K562 (cell line): ENCODE measurements around the gene CHMP2A. TPM values are rescaled to one million over a fixed set of nuclear protein-coding genes. Genes with fewer than 3 reads are reported as not detected.

ENCODE experiments used
- BCL6 ChIP-seq: fragments of 250-450 bp; sonication (Bioruptor Pico); IDR thresholded peaks from 2 replicates; pipeline ENCODE4 v1.4.0; 2020
- BHLHE40 ChIP-seq: IDR thresholded peaks from 2 replicates; pipeline ENCODE4 v1.6.1; 2011; ENCODE audit warnings: low read length, improper control_type of control experiment
- GTF2A2 ChIP-seq: IDR thresholded peaks from 2 replicates; pipeline ENCODE4 v1.6.1; 2016; ENCODE audit warnings: mild to moderate bottlenecking, missing genetic modification characterization, missing compliant biosample characterization
- HDGF ChIP-seq: fragments of 450-650 bp; IDR thresholded peaks from 2 replicates; pipeline ENCODE4 v1.6.1; 2016
- HOMEZ ChIP-seq: fragments of 250-450 bp; sonication (Bioruptor Pico); IDR thresholded peaks from 2 replicates; pipeline ENCODE4 v1.4.0; 2020; ENCODE audit warnings: mild to moderate bottlenecking, moderate library complexity
- MEIS2 ChIP-seq: fragments of 450-650 bp; IDR thresholded peaks from 2 replicates; pipeline ENCODE4 v1.6.1; 2014; ENCODE audit warnings: mild to moderate bottlenecking; ENCODE audit not compliant: partially characterized antibody
- MTA1 ChIP-seq: fragments of 450-650 bp; IDR thresholded peaks from 2 replicates; pipeline ENCODE4 v1.6.1; 2017; ENCODE audit warnings: borderline replicate concordance
- NEUROD1 ChIP-seq: fragments of 150-350 bp; IDR thresholded peaks from 2 replicates; pipeline ENCODE4 v1.6.1; 2014; ENCODE audit warnings: borderline replicate concordance, low read length, low read depth; ENCODE audit not compliant: partially characterized antibody
- RNF2 ChIP-seq: sonication (generic); IDR thresholded peaks from 2 replicates; pipeline ENCODE4 v1.6.1; 2016
- SPI1 ChIP-seq: IDR thresholded peaks from 2 replicates; pipeline ENCODE4 v1.6.1; 2011; ENCODE audit warnings: low read depth, low read length, control low read depth, borderline replicate concordance
- XRCC3 ChIP-seq: fragments of 450-650 bp; IDR thresholded peaks from 2 replicates; pipeline ENCODE4 v1.6.1; 2017; ENCODE audit warnings: mild to moderate bottlenecking, moderate library complexity
- ZBTB5 ChIP-seq: fragments of 450-650 bp; IDR thresholded peaks from 2 replicates; pipeline ENCODE4 v1.6.1; 2017; ENCODE audit warnings: antibody characterized with exemption
- ZNF263 ChIP-seq: sonication (generic); formaldehyde crosslinking; IDR thresholded peaks from 2 replicates; pipeline ENCODE4 v1.8.0; 2022; ENCODE audit warnings: mild to moderate bottlenecking, missing genetic modification reagents, borderline replicate concordance
- ZNF668 ChIP-seq: fragments of 250-450 bp; sonication (Bioruptor Pico); IDR thresholded peaks from 2 replicates; pipeline ENCODE4 v1.8.0; 2022; ENCODE audit warnings: mild to moderate bottlenecking, inconsistent platforms
- ZSCAN29 ChIP-seq: fragments of 450-650 bp; IDR thresholded peaks from 2 replicates; pipeline ENCODE4 v1.6.1; 2017
- polyA plus RNA-seq, 8 experiments: library from polyadenylated mRNA; depleted of rRNA in 4 of 8; stranded (reverse) in 5 of 8; unstranded in 3 of 8; fragments of >200 nt; fragmentation: Nextera tagmentation in 2 of 8; fragmentation: Illumina TruSeq in 1 of 8; extraction: Ambion mirVana in 2 of 8; extraction: Trizol in 1 of 8; gene quantifications; 2 replicates each; pipeline versions ENCODE4 v1.2.1 to v1.2.3, GENCODE V29; 2011 to 2014; ENCODE audit warnings: inconsistent platforms in 1 of 8, missing spikeins in 1 of 8
- total RNA-seq, 7 experiments: library from RNA; depleted of rRNA in 6 of 7; stranded (reverse); fragments of >200 nt in 6 of 7; fragmentation: Illumina TruSeq in 2 of 7; extraction: Trizol in 2 of 7; gene quantifications; 2 replicates each; pipeline versions ENCODE4 v1.2.1 to v1.2.3, GENCODE V29; 2011 to 2021; ENCODE audit warnings: low replicate concordance in 1 of 7
- TF ChIP-seq, protein P1 (sequence below): fragments of 450-650 bp; IDR thresholded peaks from 2 replicates; pipeline ENCODE4 v1.6.1; 2014; ENCODE audit warnings: low read depth, mild to moderate bottlenecking, moderate library complexity, borderline replicate concordance
- TF ChIP-seq, protein P2 (sequence below): sonication (generic); formaldehyde crosslinking; IDR thresholded peaks from 2 replicates; pipeline ENCODE4 v1.8.0; 2022; ENCODE audit warnings: mild to moderate bottlenecking, missing genetic modification reagents, borderline replicate concordance
- TF ChIP-seq, protein P3 (sequence below): sonication (generic); IDR thresholded peaks from 2 replicates; pipeline ENCODE4 v1.6.1; 2016

CHMP2A gene
- total and polyA plus RNA-seq, 9 of the 15 experiments (the other 6 are each of a cell fraction or from before 2014, with no cell fraction given): 57.6 to 159 (median 87.2) TPM

DNA sequence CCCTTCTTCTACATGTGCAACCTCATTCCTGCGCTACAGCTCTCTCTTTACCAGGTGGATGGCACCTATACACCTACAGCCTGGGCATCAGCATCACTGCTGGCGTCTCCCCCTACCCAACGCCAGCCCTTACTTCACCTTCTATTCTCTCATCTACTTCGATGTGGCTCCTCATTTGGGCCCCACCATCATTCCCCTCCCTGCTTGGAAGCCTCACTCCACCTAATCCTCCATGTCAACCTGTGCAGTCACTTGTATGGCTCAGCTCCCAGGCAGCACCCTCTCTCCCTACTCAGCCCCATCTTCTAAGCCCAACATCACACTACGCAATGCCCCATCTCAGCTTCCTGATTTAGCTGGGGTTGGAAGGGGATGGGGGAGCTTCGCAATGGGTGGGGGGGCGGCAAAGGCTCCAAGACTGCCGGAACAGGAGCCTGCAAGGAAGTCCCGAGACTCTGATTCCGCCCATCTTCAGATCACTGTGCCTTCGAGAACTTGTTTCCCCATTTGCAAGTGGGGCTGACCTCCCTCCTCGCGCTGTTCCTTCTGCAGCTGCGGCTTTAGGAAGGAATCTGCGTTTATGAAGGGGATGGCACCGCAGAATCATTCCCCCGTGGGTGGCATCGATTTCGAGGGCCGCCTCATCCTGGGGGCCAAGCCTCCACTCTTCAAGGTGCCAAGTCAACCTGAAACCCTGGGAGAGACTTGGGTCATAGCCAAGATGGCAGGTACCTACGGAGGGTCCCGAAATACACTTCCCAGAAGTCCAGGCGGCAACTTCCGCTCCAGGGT is 17.3 kb upstream of the CHMP2A start (continued):
- no peak for TF ChIP-seq MEIS2
- no peak for TF ChIP-seq ZNF668 (CRISPR knock-in tag)
- no peak for TF ChIP-seq ZBTB5
- TF ChIP-seq, protein P1, sequence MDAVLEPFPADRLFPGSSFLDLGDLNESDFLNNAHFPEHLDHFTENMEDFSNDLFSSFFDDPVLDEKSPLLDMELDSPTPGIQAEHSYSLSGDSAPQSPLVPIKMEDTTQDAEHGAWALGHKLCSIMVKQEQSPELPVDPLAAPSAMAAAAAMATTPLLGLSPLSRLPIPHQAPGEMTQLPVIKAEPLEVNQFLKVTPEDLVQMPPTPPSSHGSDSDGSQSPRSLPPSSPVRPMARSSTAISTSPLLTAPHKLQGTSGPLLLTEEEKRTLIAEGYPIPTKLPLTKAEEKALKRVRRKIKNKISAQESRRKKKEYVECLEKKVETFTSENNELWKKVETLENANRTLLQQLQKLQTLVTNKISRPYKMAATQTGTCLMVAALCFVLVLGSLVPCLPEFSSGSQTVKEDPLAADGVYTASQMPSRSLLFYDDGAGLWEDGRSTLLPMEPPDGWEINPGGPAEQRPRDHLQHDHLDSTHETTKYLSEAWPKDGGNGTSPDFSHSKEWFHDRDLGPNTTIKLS: no peak; the same call in 1 of the 2 replicates
- TF ChIP-seq ZNF263 (CRISPR knock-in tag): no peak
- TF ChIP-seq, protein P2, sequence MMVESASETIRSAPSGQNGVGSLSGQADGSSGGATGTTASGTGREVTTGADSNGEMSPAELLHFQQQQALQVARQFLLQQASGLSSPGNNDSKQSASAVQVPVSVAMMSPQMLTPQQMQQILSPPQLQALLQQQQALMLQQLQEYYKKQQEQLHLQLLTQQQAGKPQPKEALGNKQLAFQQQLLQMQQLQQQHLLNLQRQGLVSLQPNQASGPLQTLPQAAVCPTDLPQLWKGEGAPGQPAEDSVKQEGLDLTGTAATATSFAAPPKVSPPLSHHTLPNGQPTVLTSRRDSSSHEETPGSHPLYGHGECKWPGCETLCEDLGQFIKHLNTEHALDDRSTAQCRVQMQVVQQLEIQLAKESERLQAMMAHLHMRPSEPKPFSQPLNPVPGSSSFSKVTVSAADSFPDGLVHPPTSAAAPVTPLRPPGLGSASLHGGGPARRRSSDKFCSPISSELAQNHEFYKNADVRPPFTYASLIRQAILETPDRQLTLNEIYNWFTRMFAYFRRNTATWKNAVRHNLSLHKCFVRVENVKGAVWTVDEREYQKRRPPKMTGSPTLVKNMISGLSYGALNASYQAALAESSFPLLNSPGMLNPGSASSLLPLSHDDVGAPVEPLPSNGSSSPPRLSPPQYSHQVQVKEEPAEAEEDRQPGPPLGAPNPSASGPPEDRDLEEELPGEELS (CRISPR knock-in tag): no peak
- TF ChIP-seq SPI1: peak; percentile 71
- TF ChIP-seq RNF2: no peak
- TF ChIP-seq ZSCAN29: no peak
- no peak for TF ChIP-seq NEUROD1
- TF ChIP-seq HOMEZ (CRISPR knock-in tag): no peak
- 0 out of 2 replicates have a peak, but pooled peaks have one; percentile 6 for TF ChIP-seq BCL6
- TF ChIP-seq BHLHE40: no peak
- TF ChIP-seq MTA1: no peak
- TF ChIP-seq, protein P3, sequence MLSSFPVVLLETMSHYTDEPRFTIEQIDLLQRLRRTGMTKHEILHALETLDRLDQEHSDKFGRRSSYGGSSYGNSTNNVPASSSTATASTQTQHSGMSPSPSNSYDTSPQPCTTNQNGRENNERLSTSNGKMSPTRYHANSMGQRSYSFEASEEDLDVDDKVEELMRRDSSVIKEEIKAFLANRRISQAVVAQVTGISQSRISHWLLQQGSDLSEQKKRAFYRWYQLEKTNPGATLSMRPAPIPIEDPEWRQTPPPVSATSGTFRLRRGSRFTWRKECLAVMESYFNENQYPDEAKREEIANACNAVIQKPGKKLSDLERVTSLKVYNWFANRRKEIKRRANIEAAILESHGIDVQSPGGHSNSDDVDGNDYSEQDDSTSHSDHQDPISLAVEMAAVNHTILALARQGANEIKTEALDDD: no peak
- TF ChIP-seq GTF2A2 (tag): no peak
- TF ChIP-seq HDGF: no peak
- TF ChIP-seq XRCC3: no peak
